Measurements from ENCODE around the gene SATL1.
"Not testable (repeated sequence)": the region's sequence is repeated elsewhere in the genome, so short reads cannot be mapped to it uniquely, and the experiment has no call there.

Gene SATL1

DNA sequence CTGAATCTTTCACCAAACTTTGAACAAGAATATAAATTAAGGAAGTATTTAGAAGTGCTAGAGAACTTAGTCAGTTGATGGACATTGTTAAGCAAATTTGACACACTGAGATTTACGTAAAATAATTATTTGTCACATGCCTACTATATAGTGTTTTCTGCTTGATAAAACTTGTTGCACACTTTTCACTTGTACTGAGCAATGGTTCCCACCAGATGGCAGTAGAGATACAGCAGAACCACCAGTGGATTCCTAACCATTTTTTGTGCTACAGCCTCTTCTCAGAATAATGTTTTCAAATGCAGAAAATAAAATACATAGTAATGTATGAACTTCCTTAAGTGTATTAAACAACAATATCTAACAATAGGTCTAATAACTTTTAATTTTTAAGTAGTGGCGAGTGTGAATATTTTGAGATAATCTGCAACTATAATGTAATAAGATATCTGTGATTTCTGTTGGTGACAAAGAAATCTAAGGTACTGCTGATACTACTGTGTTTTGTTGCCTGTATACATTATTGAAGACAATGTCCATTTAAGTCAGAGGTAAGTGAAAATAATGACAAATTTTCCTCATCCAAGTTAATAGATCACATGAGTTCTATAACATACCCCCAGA lies 158.7 kb downstream of the SATL1 start:
- in situ Hi-C loops (cut with HindIII; ENCODE audit: low pct_unique_long_range_greater_than_20kb, low sequenced_read_pairs), result no loop called here
- peak; percentile 2 to 19 for DNase-seq (ENCODE audit: low read depth in 1 of 2, low spot score in 1 of 2)
- TF ChIP-seq JUND (IDR thresholded peaks at IDR 0.05; ENCODE audit: low read depth), result no peak

DNA sequence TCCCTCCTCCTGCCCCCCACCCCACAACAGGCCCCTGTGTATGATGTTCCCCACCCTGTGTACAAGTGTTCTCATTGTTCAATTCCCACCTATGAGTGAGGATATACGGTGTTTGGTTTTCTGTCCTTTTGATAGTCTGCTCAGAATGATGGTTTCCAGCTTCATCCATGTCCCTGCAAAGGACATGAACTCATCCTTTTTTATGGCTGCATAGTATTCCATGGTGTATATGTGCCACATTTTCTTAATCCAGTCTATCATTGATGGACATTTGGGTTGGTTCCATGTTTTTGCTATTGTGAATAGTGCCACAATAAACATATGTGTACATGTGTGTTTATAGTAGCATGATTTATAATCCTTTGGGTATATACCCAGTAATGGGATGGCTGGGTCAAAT lies 166.3 kb downstream of the SATL1 start:
- DNase-seq (ENCODE audit: low read depth in 1 of 2, low spot score in 1 of 2); in situ Hi-C loops (cut with HindIII; ENCODE audit: low pct_unique_long_range_greater_than_20kb, low sequenced_read_pairs): not testable (repeated sequence)

DNA sequence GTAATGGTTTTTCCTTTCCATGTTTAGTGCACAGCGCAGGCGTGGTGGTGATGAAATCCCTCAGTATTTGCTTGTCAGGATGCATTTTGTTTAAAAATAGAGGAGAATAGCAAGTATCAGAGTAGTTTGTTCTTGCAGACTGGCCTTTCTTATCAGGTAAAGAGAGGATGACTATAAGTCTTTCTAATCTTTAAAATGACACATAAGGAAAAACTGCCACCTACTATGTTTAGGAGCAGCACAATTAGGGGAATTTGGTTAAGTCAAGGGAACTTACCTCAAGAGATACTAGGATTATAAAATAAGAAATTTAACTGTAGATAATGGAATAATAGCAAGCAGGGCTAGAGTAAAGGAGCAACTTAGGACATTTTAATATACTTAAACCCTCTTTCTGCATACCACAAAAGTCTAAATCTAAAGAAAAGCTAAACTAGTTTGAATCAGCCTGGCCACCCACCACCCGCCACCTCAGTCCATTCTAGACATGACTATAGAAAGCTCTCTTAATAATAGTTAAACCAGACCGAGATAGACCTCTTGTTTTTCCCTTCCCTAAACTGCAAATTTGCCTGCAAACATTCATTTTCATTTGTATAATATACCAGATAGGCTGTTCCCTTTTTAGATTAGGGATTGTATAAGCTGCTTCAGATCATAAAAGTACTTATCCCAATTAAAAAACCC lies 177.9 kb downstream of the SATL1 start:
- DNase-seq (ENCODE audit: low read depth in 1 of 2, low spot score in 1 of 2), result no peak
- in situ Hi-C loops (cut with HindIII; ENCODE audit: low pct_unique_long_range_greater_than_20kb, low sequenced_read_pairs), result no loop called here
- no peak for TF ChIP-seq JUND (IDR thresholded peaks at IDR 0.05; ENCODE audit: low read depth)

DNA sequence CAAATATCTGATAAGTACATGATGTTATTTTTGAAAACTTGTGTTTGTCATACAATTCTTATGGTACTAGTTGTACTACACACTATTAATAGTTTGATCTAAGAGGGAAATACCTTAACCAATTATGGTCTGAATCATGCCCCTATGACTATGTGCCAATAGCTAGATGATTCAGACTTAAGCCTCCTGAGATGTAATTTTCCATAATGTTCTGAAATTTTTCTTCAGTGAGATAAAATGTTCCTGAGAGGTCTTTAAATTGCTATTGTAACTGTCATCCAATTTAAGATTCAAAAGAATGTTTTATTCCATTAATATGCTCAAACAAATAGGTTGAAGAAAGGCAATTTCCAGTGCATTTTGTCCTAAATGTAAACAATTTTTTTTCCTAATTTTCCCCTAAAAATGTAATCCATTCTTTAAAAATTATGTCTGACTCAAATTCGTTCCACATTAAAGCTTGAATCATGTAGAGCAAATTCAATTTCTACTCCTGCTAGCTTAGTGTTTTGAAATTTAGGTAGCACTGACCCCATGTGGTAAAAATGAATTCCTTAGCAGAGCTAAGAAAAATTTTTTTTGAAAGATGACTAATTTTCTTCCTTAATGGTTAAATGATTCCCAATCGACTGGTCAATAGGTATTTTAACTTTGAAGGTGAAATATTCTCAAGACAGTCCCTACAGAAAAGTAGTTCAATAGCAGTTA lies 190.8 kb downstream of the SATL1 start:
- no peak for TF ChIP-seq JUND (IDR thresholded peaks at IDR 0.05; ENCODE audit: low read depth)
- in situ Hi-C loops (cut with HindIII; ENCODE audit: low pct_unique_long_range_greater_than_20kb, low sequenced_read_pairs), result no loop called here
- DNase-seq (ENCODE audit: low read depth in 1 of 2, low spot score in 1 of 2), result peak in 1 of 2 experiments; percentile 0

DNA sequence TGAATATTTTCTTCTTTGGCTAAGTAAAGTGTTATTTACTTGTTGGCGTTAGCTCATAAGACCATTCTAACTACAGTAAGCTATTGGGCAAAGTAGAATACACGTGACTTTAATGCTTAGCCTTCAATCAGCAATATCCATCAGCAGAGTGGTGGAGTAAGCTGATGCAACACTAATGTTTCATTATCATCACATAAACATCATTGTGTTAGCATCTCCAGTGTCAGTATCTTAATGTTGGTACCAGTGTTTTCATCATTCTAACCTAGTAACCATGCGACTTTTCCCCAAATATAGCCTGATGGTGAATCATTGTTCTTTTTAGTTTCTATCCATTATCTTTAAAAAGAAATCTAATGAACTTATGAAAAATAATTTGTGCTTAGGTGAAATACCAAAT lies 191.4 kb downstream of the SATL1 start:
- DNase-seq (ENCODE audit: low read depth in 1 of 2, low spot score in 1 of 2), result no peak
- no peak for TF ChIP-seq JUND (IDR thresholded peaks at IDR 0.05; ENCODE audit: low read depth)
- in situ Hi-C loops (cut with HindIII; ENCODE audit: low pct_unique_long_range_greater_than_20kb, low sequenced_read_pairs), result no loop called here

DNA sequence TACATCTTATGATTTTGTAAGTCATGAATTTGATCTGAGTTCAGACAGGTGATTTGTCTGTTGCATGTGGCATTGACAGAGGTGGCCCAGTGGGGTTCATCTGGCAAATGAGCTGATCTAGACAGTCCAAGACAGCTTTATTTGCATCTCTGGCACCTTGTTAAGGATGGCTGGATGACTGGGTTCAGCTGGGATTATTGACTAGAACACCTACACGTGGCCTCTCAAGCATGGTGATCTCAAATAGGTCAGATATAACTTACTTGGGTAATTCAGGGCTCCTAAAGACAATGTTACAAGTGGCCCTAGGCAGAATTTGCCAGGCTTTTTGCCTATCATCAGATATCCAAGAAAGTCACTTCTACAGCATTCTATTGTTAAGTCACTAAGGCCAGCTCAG lies 192.0 kb downstream of the SATL1 start:
- no peak for DNase-seq (ENCODE audit: low read depth in 1 of 2, low spot score in 1 of 2)
- in situ Hi-C loops (cut with HindIII; ENCODE audit: low pct_unique_long_range_greater_than_20kb, low sequenced_read_pairs), result no loop called here
- no peak for TF ChIP-seq JUND (IDR thresholded peaks at IDR 0.05; ENCODE audit: low read depth)
